ENCODE results near the gene STRAP. TPM values are rescaled to one million over a fixed set of nuclear protein-coding genes. Genes with fewer than 3 reads are reported as not detected.

The STRAP gene
- total and polyA plus RNA-seq, 2 of the 8 experiments (the other 6 are each of a cell fraction or from before 2014, with no cell fraction given): 107 to 251 TPM

DNA sequence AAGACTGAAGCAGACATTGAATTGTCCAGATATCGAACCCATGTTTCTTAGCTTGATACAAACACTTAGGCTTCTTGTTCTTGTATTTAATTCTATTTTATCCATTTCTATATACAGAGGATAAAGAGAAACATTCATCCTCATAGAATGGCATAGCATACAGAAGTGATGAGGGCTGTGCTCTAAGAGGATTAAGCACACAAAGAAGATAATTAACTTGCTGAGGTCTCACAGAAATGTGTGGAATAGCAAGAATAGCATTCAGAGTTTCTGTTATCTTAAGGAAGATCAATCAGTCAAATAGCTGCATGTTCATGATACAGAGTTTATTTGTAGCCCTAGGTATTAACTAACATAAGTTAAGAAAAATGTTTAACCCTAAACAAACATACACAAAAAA is 27.3 kb upstream of the STRAP start:
- H3K23me2 ChIP-seq (ENCODE audit: low read depth, low read length): no peaks in the 10 kb centered on the region
- no peaks in the 10 kb centered on the region for H3K36me3 ChIP-seq (ENCODE audit: control insufficient read depth in 2 of 4, insufficient read depth in 4 of 4, low read length in 3 of 4)
- H3K4me1 ChIP-seq (replicated peaks in 1 of 4; ENCODE audit: control insufficient read depth in 3 of 4, insufficient read depth in 4 of 4, low read length in 3 of 4): no peaks in the 10 kb centered on the region
- no peak overlapping the region for H4K8ac ChIP-seq (ENCODE audit: extremely low read depth, insufficient read depth, low read length)
- H3K14ac ChIP-seq (ENCODE audit: insufficient read length): no peak overlapping the region
- WGBS, 2 experiments (ENCODE audit: extremely low coverage in 1 of 2, insufficient coverage in 1 of 2, insufficient read length in 1 of 2, insufficient replicate concordance in 2 of 2, low coverage in 1 of 2, low lambda C conversion rate in 2 of 2, missing lambda C conversion rate in 1 of 2): 77% methylated on average over 1 of the region's 1 CpG; no CpG with 5 or more reads in 1 of the 2 experiments
- H2BK5ac ChIP-seq (ENCODE audit: low read depth, low read length): no peak overlapping the region
- H2BK12ac ChIP-seq (ENCODE audit: low read depth, low read length): no peak overlapping the region
- CTCF ChIA-PET (ENCODE audit: partially characterized antibody): interaction anchor here (0.7 to 6.1 kb wide), 11 partner anchors 9 to 323 kb away, joined by 3 to 76 read pairs (median 6); no protein-coding TSS in a partner anchor
- no peak overlapping the region for H3K4me3 ChIP-seq (ENCODE audit: extremely low read depth in 1 of 4, insufficient read depth in 2 of 4, low read depth in 3 of 4, low read length in 4 of 4)
- H3K18ac ChIP-seq (ENCODE audit: extremely low read depth, low read length): no peak overlapping the region
- H3K79me2 ChIP-seq (ENCODE audit: control insufficient read depth in 1 of 2, insufficient read depth in 2 of 2, low read length in 2 of 2): no peaks in the 10 kb centered on the region
- H3K4ac ChIP-seq (replicated peaks; ENCODE audit: insufficient read length, low read depth, low read length): no peak overlapping the region
- H3K4me2 ChIP-seq (ENCODE audit: insufficient read depth in 1 of 2, low read depth in 2 of 2, low read length in 2 of 2): no peak overlapping the region
- no peak for DNase-seq (ENCODE audit: low read depth in 1 of 2, low spot score in 2 of 2)
- no peak overlapping the region for H2AFZ ChIP-seq (ENCODE audit: low read length)
- H3K9me3 ChIP-seq (ENCODE audit: insufficient read depth in 2 of 2, low read depth in 1 of 2, low read length in 1 of 2): no peaks in the 10 kb centered on the region
- no peaks in the 10 kb centered on the region for H3K27me3 ChIP-seq (replicated peaks in 1 of 4; ENCODE audit: control insufficient read depth in 3 of 4, extremely low read depth in 1 of 4, insufficient read depth in 3 of 4, low read length in 3 of 4)
- no peaks in the 10 kb centered on the region for H3K79me1 ChIP-seq (ENCODE audit: low read depth, low read length)
- no peak overlapping the region for H2AK5ac ChIP-seq (ENCODE audit: low read depth, low read length)
- H3K56ac ChIP-seq (replicated peaks; ENCODE audit: insufficient read length, low read depth, low read length): no peak overlapping the region
- no peak for FAIRE-seq
- H3K27ac ChIP-seq (ENCODE audit: low read depth, low read length): no peak overlapping the region
- no peak overlapping the region for H4K5ac ChIP-seq (ENCODE audit: insufficient read length, low read depth, low read length)
- H4K91ac ChIP-seq (replicated peaks; ENCODE audit: insufficient read length, low read length): no peak overlapping the region
- no peak overlapping the region for H3K23ac ChIP-seq (ENCODE audit: insufficient read length)
- no peak for TF ChIP-seq SP1 (IDR thresholded peaks at IDR 0.05; ENCODE audit: low read depth, low read length)
- no peak for TF ChIP-seq TEAD4 (IDR thresholded peaks at IDR 0.05; ENCODE audit: low read depth, low read length)
- TF ChIP-seq, protein P1, sequence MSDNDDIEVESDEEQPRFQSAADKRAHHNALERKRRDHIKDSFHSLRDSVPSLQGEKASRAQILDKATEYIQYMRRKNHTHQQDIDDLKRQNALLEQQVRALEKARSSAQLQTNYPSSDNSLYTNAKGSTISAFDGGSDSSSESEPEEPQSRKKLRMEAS (IDR thresholded peaks at IDR 0.05): no peak
- H2BK20ac ChIP-seq (ENCODE audit: low read length): no peak overlapping the region
- no peak overlapping the region for H2BK120ac ChIP-seq (replicated peaks; ENCODE audit: low read depth, low read length)
- H4K20me1 ChIP-seq (replicated peaks in 1 of 2; ENCODE audit: control insufficient read depth in 1 of 2, insufficient read depth in 2 of 2, low read length in 2 of 2): no peaks in the 10 kb centered on the region
- POLR2A ChIA-PET (ENCODE audit: partially characterized antibody): no interaction called here
- no peak overlapping the region for H2BK15ac ChIP-seq (ENCODE audit: low read length)
- no peak overlapping the region for H3K9ac ChIP-seq (replicated peaks in 1 of 4; ENCODE audit: extremely low read depth in 1 of 4, low read depth in 3 of 4, low read length in 3 of 4)

Measured in H1 (cell line).